PFSK-1 (cell line): ENCODE results near the gene COQ6.

Experiments
- TAF1 ChIP-seq: IDR thresholded peaks from 2 replicates; pipeline ENCODE4 v1.6.1; 2012; ENCODE audit warnings: low read length, control low read depth, borderline replicate concordance; ENCODE audit not compliant: insufficient read depth
- TF ChIP-seq, protein P1 (sequence below), 2 experiments: IDR thresholded peaks; 2 replicates each; pipeline versions ENCODE4 v1.6.1 to v1.8.0; 2011 to 2012; ENCODE audit warnings: low read depth in 2 of 2, low read length in 2 of 2, control low read depth in 1 of 2, inconsistent platforms in 1 of 2, mild to moderate bottlenecking in 1 of 2, moderate library complexity in 1 of 2; ENCODE audit not compliant: insufficient read depth in 1 of 2

GRCh38 chr14:73996731-73997107 lies 46.6 kb downstream of the COQ6 start:
- no peak for TF ChIP-seq TAF1
- TF ChIP-seq, protein P1, sequence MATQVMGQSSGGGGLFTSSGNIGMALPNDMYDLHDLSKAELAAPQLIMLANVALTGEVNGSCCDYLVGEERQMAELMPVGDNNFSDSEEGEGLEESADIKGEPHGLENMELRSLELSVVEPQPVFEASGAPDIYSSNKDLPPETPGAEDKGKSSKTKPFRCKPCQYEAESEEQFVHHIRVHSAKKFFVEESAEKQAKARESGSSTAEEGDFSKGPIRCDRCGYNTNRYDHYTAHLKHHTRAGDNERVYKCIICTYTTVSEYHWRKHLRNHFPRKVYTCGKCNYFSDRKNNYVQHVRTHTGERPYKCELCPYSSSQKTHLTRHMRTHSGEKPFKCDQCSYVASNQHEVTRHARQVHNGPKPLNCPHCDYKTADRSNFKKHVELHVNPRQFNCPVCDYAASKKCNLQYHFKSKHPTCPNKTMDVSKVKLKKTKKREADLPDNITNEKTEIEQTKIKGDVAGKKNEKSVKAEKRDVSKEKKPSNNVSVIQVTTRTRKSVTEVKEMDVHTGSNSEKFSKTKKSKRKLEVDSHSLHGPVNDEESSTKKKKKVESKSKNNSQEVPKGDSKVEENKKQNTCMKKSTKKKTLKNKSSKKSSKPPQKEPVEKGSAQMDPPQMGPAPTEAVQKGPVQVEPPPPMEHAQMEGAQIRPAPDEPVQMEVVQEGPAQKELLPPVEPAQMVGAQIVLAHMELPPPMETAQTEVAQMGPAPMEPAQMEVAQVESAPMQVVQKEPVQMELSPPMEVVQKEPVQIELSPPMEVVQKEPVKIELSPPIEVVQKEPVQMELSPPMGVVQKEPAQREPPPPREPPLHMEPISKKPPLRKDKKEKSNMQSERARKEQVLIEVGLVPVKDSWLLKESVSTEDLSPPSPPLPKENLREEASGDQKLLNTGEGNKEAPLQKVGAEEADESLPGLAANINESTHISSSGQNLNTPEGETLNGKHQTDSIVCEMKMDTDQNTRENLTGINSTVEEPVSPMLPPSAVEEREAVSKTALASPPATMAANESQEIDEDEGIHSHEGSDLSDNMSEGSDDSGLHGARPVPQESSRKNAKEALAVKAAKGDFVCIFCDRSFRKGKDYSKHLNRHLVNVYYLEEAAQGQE (IDR thresholded peaks at IDR 0.05; ENCODE audit: insufficient read depth in 1 of 2, low read depth in 2 of 2, low read length in 2 of 2) = no peak
